GM13977 (cell line): ENCODE results near the gene GRIN2C.

ENCODE experiments used
- DNase-seq: peaks from one replicate; pipeline ENCODE4 v3.0.0; 2012; ENCODE audit warnings: low spot score
- CTCF ChIP-seq: IDR thresholded peaks from 2 replicates; pipeline ENCODE4 v1.5.1; 2012; ENCODE audit warnings: mild to moderate bottlenecking, control low read depth; ENCODE audit not compliant: insufficient read depth; ENCODE audit errors: extremely low read depth, missing control alignments
- in situ Hi-C: fragments of 300-500 bp; cut with MboI; formaldehyde crosslinking; loops from one replicate; pipeline ENCODE4 v1.12.0; 2022; ENCODE audit warnings: low sequenced_read_pairs, low pct_unique_long_range_greater_than_20kb, mixed read lengths, inconsistent platforms; ENCODE audit not compliant: unreplicated experiment

GRIN2C gene

GRCh38 chr17:74901353-74902135 is 41.9 kb upstream of the GRIN2C start:
- DNase-seq, result no peak
- no peak for TF ChIP-seq CTCF
- in situ Hi-C loops, result no loop called here

- no peak for DNase-seq
- in situ Hi-C loops, result no loop called here
- no peak for TF ChIP-seq CTCF
Observed at GRCh38 chr17:74900208-74900607, 40.5 kb upstream of the GRIN2C start.

GRCh38 chr17:74898376-74898946 is 38.8 kb upstream of the GRIN2C start:
- in situ Hi-C loops, result no loop called here
- no peak for DNase-seq
- TF ChIP-seq CTCF, result no peak

- in situ Hi-C loops, result no loop called here
- no peak for TF ChIP-seq CTCF
- no peak for DNase-seq
Observed at GRCh38 chr17:74893936-74894671, 34.4 kb upstream of the GRIN2C start.

- in situ Hi-C loops, result no loop called here
- TF ChIP-seq CTCF, result no peak
- no peak for DNase-seq
Observed at GRCh38 chr17:74892974-74893911, 33.6 kb upstream of the GRIN2C start, which contains the start of gene FADS6. FADS6 (minus strand) TSS chr17:74893633; CDS start chr17:74893595, 38 bp downstream.
